ENCODE measurements around the gene DCUN1D1.

The DCUN1D1 gene

DNA sequence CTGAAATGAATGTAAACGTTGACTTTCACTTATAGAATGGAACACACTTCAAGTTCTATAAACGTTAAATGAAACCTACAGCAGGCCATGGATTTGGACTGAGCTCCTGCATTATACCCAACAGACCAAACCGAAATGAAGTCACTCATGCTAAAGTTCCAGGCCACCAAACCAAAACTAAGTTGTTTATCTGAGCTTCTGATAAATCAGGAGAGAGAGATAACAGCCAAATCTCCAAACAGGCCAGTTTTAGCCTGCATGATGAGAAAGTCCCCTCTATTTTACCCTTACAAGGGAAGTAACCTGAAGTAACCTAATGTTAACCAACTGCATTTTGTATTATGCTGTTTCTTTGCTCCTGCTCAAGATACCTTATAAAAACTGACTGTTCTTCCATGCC lies 44.5 kb downstream of the DCUN1D1 start:
- DNase-seq, result no peak

DNA sequence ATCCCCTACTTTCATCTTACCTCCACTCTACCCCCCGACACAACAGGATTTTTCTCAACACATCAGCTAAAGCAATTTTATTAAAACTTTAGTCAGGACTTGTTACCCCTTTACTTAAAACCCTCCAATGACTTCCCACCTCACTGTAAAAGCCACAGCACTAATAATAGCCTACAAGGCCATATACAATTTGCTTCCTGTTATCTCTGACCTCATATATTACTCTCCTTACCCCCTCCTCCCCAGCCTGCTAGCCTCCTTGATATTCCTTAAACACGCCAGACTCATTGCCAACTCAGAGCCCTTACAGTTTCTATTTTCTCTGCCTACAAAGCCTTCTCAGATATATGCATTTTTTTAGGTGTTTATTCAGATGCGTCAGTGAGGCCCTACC lies 54.4 kb downstream of the DCUN1D1 start:
- DNase-seq, result no peak

DNA sequence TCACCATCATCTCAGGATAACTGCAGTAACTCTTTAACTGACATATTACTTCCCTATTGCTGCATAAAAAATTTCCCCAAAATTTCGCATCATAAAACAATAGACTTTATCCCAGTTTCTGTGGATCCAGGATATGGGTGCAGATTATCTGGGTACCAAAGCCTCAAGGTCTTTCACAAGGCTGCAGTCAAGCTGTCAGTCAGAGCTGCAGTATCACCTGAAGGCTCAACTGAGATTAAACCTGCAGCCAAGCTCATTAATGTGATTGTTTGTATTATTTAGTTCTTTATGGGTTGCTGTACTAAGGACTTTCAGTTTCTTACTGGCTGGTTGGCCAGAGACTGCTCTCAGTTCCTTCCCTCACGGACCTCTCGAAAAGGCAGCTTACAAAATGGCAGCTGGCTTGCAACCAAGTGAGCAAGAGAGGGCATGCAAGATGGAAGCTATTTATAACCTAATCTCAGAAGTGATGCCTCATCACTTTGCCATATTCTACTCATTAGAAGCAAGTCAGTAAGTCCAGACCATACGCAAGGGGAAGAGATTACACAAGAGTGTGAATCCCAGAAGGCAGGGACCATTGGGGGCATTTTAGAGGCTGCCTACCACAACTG lies 54.9 kb downstream of the DCUN1D1 start:
- peak; percentile 27 for DNase-seq

DNA sequence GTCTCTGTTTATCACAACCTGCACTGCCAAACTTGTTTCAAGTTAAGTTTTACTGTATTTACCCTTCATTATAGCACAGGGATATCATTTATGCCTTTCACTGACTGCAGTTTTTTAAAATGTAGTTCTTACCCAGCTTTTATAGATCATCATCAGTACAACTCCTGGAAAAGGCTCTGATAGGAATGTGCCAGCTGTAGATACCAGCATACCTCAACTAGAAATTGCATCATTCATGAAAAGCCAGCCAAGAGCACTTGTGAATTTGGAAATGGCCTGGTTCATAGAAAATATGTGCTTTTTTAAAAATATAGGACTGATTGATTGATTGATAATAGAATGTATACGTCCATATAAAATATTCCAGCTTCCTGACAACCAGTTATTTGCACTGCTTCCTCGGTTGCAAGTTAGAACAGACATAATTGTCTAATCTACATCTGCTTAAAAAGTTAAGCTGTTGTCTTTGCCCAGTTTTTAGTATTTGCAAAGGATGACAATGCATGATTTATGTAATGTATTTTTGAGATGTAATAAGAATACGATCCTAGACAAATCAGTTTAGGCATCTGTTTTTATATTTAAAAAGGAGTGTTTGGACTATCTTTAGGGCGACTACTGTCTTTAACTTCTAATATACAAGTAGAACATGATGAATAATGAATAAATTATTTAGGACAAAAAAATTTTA lies 58.5 kb downstream of the DCUN1D1 start:
- DNase-seq, result peak; percentile 20

DNA sequence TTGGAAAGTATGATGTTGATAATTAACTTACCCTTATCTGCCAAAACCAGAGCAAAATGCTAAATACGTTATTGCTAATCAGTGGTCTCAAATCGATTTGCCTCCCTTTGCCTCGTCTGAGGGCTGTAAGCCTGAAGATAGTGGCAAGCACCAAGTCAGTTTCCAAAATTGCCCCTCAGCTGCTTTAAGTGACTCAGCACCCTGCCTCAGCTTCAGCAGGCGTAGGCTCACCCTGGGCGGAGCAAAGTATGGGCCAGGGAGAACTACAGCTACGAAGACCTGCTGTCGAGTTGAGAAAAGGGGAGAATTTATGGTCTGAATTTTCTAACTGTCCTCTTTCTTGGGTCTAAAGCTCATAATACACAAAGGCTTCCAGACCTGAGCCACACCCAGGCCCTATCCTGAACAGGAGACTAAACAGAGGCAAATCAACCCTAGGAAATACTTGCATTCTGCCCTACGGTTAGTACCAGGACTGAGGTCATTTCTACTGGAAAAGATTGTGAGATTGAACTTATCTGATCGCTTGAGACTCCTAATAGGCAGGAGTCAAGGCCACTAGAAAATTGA lies 59.7 kb downstream of the DCUN1D1 start:
- no peak for DNase-seq

DNA sequence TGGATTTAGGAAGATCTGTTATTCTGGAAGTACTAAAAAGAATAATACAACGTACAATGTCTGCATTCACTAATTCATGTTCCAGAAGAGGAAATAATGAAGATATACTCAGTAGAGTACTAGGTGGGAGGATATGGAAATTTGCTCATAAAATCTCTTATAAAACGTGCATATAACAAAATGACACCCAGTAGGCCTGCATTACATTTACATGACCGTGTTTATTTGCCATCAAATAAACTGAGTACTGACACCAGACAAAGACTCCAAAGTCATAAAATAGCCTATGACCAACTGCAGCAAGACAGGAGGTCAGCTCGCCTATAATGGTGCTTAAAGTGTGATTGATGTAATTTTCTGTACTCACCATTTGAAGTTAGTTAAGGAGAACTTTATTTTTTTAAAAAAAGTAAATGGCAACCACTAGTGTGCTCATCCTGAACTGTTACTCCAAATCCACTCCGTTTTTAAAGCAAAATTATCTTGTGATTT lies 60.4 kb downstream of the DCUN1D1 start:
- DNase-seq, result no peak

GRCh38 chr3:182917134-182917533 lies 63.2 kb downstream of the DCUN1D1 start:
- DNase-seq, result no peak

DNA sequence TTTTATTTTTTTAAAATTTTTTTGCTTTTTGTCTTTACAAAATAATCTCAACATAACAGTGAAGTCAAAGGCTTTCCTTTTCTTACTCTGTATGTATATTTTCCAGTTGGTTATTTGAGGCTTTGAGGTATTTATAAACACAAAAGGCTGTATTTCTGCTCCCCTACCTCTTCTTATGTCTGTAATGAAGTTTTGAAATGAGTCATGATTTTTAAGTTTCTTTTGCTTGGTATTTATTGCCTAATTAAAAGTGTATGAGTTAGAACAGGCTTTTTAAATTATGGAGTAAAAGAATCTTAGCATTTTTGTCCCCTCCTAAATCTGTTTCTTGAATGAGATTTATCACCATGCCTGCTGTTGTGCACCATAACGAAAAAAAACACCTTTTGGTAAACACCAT lies 66.0 kb downstream of the DCUN1D1 start:
- DNase-seq, result no peak

GRCh38 chr3:182913889-182914288 lies 66.4 kb downstream of the DCUN1D1 start:
- no peak for DNase-seq

GRCh38 chr3:182912474-182912873 lies 67.9 kb downstream of the DCUN1D1 start:
- DNase-seq, result no peak

DNA sequence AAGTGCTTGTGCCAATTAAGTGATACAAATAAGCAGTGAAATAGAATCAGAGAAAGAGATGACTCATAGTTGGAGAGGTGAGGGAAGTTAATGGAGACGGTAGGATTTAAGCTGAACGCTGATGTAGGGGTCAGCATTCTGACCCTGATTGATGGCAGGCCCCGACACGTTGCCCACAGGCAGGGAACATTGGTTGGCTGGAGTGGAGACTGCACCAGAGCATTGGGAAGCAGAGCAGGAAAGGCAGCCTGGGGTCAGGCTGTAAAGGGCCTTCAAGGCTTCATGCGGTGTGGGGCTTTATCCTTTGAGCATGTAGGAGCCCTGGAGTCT lies 68.6 kb downstream of the DCUN1D1 start:
- DNase-seq, result no peak

GRCh38 chr3:182910936-182911781 lies 69.2 kb downstream of the DCUN1D1 start:
- DNase-seq, result no peak

- DNase-seq, result peak; percentile 18
These were observed 70.9 kb downstream of the DCUN1D1 start for GRCh38 chr3:182909318-182910040.

GRCh38 chr3:182908471-182908870 lies 71.9 kb downstream of the DCUN1D1 start:
- DNase-seq, result no peak

- no peak for DNase-seq
These were observed 74.3 kb downstream of the DCUN1D1 start for GRCh38 chr3:182906036-182906435.

- DNase-seq, result no peak
These were observed 74.7 kb downstream of the DCUN1D1 start for GRCh38 chr3:182905623-182906022.

DNA sequence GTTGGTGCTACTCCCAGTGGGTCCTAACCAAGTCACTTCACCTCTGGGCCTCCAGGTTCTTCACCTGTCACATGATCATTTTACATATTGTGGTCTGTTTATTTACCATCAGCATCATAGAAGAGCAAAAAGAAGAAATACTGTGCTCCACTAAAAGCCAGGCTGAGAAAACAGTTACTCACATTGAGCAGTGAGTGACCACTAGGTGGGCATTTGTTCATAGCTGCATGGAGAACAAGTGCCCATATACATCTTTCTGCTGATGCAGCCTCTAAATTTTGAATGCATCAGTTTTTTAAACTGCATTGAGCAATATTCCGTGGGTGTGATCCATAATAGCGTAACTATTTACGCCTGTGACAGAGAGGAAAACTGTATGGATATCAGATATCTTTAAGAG lies 76.2 kb downstream of the DCUN1D1 start:
- DNase-seq, result no peak

GRCh38 chr3:182902236-182902635 lies 78.1 kb downstream of the DCUN1D1 start:
- no peak for DNase-seq

DNA sequence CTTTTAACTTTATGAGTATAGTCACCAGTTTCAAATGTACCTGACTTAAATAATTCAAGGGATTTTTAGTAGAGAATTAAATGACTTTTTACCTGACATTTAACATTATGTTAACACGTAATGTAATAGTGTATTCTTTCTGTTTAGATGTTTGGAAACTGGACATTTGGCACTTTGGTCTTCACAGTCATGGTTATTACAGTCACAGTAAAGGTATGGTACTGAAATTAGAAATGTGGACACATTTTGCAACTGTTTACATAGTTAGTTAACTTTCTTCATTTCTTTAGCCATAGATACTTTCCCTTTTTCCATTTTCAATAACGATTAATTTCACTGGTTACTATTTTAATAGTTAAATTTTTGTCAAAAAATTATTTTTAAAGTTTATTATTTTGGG lies 83.8 kb downstream of the DCUN1D1 start:
- no peak for DNase-seq

- DNase-seq, result no peak
These were observed 84.7 kb downstream of the DCUN1D1 start for GRCh38 chr3:182895513-182896112.

- no peak for DNase-seq
These were observed 88.1 kb downstream of the DCUN1D1 start for GRCh38 chr3:182892226-182892625.

- no peak for DNase-seq
These were observed 89.0 kb downstream of the DCUN1D1 start for GRCh38 chr3:182891364-182891763.
